ENCODE measurements around the gene COL9A3.

The COL9A3 gene

GRCh38 chr20:62824476-62825332 is 7.9 kb downstream of the COL9A3 start:
- no peak for FAIRE-seq

- no peak for FAIRE-seq
Observed at GRCh38 chr20:62825333-62825985, 8.6 kb downstream of the COL9A3 start.

DNA sequence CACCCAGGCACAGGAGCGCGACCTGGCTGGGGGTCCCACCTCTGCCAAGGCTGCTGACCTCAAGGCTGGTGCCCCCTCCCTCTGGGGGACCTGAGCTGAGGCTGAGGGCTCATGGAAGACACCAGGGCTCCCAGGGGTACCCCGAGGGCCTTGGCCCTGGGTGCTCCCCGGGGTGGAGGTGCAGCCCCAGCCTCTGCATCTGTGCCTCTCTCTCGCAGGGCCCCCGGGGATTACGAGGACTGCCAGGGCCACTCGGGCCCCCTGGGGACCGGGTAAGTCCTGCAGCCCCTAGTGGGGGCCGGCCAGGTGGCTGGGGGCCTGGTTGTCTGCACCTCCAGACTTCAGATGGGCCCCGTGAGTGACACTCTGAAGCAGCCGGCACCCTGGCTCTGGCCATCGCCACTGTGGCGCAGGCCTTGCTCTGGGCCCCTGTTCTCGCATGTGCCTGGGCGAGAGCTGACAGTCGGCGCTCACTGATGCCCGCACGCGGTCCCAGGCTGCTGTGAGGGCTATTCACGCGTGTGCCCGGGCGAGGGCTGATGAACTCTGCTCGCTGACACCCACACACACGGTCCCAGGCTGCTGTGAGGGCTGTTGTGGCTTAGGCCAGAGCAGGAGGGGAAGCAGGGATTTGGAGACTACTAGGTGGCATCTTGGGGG is 9.3 kb downstream of the COL9A3 start:
- FAIRE-seq = no peak

DNA sequence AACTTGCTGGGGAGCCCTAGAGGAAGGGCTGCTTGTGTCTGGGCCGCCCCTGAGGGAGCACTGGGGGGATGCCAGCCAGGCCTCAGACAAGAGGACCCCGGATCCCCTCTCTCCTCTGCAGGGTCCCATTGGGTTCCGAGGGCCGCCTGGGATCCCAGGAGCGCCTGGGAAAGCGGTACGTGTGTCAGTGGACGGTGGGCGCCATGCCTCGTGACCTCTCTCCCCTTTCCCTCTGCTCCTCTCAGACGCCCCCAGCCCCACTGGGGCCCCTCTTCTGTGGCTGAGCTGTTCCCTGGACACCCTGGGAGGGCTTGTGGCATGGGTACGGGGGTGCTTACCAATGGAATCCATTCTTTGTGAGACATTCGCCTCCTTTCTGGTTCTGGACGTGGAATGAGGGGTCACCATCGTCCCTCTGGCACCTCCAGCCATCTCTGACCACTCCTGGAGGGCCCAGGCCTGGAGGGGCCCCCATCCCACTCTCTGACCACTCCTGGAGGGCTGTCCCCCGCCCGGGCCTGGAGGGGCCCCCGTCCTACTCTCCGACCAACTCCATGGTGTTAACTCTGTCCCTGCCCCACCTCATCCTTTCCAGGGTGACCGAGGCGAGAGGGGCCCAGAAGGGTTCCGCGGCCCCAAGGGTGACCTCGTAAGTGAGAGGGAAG is 9.9 kb downstream of the COL9A3 start:
- FAIRE-seq = no peak

DNA sequence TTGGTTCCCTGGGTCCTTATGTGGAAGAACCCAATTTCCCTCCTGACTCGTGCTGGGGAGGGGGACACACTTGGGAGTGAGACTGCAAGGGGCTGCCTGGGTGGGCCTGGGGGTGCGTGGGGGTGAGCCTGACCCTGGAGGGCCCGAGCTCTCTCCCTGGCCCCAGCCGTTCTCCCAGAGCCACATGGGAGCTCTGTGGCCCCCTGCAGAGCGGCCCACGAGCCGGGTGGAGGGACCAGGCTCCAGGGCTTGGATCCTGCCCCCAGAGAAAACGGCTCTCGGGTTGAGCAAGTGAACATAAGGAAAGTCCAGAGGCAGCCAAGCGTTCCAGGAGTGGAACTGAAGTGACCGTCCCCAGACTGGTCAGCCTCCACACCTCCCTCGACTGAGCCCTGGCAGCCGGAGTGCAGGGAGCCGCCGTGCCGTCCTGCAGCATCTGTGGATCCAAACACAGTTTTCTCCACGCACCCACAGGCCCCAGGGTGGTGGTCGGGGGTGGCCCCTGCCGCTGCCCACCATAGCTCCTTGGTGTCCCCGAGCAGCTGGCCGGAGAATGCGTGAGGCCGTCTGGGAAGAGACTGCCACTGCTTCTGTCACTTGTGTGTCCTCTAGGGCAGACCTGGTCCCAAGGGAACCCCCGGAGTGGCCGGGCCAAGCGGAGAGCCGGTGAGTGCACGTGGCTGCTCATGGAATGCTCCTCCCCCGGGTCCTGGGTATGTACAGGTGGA is 10.6 kb downstream of the COL9A3 start:
- FAIRE-seq = no peak

DNA sequence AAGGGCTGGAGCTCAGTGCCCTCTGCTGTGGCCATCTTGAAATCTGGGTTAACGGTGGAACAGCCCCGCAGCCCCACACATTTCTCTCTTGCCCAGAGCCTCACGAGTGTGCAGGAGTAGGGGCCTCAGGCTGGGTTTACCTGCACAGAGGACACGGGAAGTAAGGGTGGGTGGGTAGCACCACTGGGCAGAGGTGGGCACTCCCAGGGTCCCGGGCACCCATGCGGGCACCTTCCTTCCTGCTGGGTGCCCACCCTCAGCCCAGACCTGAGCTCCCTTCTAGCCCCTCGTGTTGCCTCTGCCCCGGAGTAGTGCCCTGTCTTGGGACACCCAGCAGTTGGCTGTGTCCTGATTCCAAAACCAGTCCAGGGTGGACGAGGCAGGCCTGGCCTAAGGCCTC is 11.2 kb downstream of the COL9A3 start:
- FAIRE-seq = no peak

DNA sequence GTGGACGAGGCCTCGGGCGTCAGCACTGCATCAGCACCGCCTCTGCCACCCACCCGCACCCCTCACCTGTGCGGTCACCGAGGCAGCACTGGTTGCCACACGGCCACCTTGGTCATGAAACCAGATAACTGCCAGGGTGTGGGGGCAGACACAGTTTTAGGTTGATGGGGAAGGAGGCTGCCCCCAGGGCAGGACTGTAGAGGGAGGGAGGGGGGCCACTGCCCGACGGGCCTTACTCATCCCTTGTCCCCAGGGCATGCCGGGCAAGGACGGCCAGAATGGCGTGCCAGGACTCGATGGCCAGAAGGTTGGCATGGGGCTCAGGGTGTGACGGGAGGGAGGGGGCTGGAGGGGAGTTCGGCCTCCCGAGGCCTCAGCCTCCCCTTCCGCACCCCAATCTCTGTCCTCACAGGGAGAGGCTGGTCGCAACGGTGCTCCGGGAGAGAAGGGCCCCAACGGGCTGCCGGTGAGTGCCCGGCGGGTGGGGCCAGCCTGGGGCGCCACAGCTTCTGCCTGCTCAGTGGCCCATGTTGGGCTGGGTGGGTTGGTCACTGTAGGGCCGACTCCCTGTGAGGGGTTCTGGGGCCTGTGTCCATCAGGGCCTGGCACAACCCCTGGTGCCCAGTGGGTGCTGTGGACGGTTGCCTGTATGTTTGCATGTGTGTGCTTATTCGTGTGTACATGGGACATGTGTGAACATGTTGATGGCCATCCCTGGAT is 11.8 kb downstream of the COL9A3 start:
- FAIRE-seq = no peak

GRCh38 chr20:62829231-62830230 is 12.7 kb downstream of the COL9A3 start:
- FAIRE-seq = no peak

GRCh38 chr20:62830251-62830650 is 13.4 kb downstream of the COL9A3 start:
- FAIRE-seq = no peak

DNA sequence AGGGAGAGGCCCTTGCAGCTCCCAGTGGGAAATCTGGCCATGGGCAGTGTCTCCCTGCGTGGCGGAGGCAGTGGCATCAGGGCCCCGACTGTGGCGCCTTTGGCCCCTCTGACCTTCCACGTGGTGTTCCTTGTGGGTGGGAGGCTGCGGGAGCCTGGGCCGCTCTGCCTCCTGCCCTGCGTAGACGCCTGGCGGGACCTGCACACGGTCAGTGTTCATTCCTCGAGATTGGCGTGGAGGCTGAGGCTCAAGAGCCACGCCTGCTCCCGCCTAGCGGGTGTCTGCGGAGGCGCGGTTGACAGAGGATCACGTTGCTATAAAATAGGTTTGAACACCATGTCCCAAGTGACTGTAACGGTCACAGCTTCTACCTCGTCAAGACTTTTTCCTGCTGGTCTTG is 14.0 kb downstream of the COL9A3 start:
- FAIRE-seq = no peak

DNA sequence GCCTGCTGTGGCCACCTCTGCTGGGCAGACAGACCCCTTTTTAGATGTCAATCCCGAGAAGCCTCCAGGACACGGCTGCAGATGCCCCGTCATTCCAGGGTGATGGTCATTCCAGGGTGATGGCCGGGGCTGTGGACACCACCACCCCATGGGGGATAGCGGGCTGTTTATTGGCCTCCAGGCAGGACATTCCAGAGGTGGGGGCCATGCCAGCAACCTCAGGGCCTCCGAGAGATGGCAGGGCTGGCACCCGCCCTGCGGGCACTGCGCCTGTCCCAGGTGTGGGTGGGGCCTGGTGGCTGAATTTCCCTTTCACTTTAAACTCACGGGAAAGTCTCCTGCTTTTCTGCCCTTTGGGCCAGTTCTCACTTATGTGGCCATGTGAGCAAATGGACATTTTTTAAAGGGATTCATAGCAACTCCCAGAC is 14.5 kb downstream of the COL9A3 start:
- no peak for FAIRE-seq

DNA sequence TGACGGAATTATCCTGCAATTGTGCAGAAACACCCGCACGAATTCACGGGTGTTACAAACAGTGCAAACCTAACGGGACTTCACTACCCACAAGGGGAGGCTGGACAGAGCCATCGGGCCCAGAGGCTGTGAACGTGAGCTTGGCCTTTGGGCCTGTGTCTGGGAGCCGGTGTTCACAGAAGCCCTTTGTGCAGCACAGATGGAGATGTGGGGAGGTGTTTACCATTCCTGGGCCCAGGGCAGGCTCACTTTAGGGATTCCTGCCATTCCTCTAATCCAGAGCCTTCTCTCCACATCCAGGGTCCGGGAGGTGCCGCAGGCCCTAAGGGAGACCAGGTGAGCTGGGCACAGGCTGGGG is 15.0 kb downstream of the COL9A3 start:
- no peak for FAIRE-seq

DNA sequence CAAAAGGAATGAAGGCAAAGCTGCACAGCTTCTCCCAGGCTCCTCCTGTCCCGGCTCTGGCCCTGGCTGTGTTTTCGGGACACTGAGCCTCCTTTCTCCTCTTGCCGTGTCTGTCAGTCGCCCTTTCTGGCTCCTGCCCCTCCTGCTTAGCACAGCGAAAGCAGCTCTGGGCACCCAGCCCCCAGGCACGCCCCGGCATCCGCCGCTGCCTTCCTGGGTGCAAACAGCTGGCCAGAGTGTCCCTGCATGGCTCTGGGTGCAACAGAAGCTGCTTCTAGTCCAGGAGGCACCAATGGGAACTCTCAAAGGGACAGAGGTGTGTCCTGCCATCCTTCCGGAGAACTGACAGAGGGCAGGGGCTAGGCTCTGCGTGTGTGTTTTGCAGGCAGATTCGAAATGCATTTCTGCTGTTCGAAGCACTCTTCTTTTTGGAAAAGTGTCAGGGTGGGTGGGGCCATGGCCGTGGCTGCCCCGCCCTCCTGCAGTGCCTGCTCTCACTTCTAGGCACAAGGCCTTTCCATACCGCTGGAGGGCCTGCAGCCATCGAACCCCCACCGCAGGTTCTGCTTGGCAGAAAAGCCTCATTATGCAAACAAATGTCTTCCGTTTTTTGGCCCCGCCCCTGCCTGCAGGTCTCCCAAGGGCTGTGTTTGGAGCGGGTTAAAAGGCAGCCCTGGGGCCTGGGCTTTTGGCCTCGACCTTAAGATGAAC is 15.5 kb downstream of the COL9A3 start:
- no peak for FAIRE-seq

GRCh38 chr20:62832951-62833391 is 16.1 kb downstream of the COL9A3 start:
- no peak for FAIRE-seq

GRCh38 chr20:62834967-62835730 is 18.3 kb downstream of the COL9A3 start:
- no peak for FAIRE-seq

- FAIRE-seq = no peak
Observed at GRCh38 chr20:62835931-62836861, 19.3 kb downstream of the COL9A3 start.

GRCh38 chr20:62836967-62837490 is 20.2 kb downstream of the COL9A3 start:
- FAIRE-seq = no peak

GRCh38 chr20:62837790-62838127 is 20.9 kb downstream of the COL9A3 start:
- no peak for FAIRE-seq

All from islet of Langerhans (tissue), 1 donor.